Adrenal gland (tissue), 12 donors: ENCODE measurements around the gene HMGXB3. TPM values are rescaled to one million over a fixed set of nuclear protein-coding genes. Genes with fewer than 3 reads are reported as not detected.

Experiments used
- DNase-seq, 7 donors: peaks; one replicate each; pipeline ENCODE4 v3.0.0-alpha.2; 2019 to 2020
- H3K27ac ChIP-seq, 5 donors: fragments of 200-600 bp; sonication (generic) in 4 of 5; 1 replicate in 3 of 5; 2 replicates in 2 of 5; pipeline versions ENCODE4 v1.5.1 to v1.8.0; 2016 to 2020; ENCODE audit warnings: mild to moderate bottlenecking in 1 of 5
- H3K27me3 ChIP-seq: fragments of 200-600 bp; 2 replicates; pipeline ENCODE4 v1.8.0; 2021
- H3K36me3 ChIP-seq, 2 donors: fragments of 200-600 bp; replicated peaks in 1 of 2; 1 replicate in 1 of 2; 2 replicates in 1 of 2; pipeline versions ENCODE4 v1.5.1 to v1.8.0; 2018 to 2022
- H3K4me1 ChIP-seq, 2 donors: fragments of 200-600 bp; replicated peaks in 1 of 2; 1 replicate in 1 of 2; 2 replicates in 1 of 2; pipeline versions ENCODE4 v1.5.1 to v1.8.0; 2018 to 2021
- H3K4me3 ChIP-seq, 4 donors: fragments of 200-600 bp; sonication (generic) in 3 of 4; one replicate each; pipeline ENCODE4 v1.5.1; 2016 to 2018
- H3K9me3 ChIP-seq, 3 donors: fragments of 200-600 bp; sonication (generic) in 1 of 3; replicated peaks in 1 of 3; 1 replicate in 2 of 3; 2 replicates in 1 of 3; pipeline versions ENCODE4 v1.5.1 to v1.8.0; 2016 to 2021
- CTCF ChIP-seq, 6 experiments: fragments of 450-650 bp in 4 of 6; fragments of 200-600 bp in 2 of 6; sonication (generic) in 1 of 6; IDR thresholded peaks; 1 replicate in 5 of 6; 2 replicates in 1 of 6; pipeline versions ENCODE4 v1.5.1 to v1.8.0; 2016 to 2021; ENCODE audit warnings: antibody characterized with exemption in 6 of 6, mild to moderate bottlenecking in 2 of 6, moderate library complexity in 1 of 6
- POLR2A ChIP-seq, 2 donors: fragments of 450-650 bp; IDR thresholded peaks; one replicate each; pipeline ENCODE4 v1.6.1; 2017; ENCODE audit warnings: antibody characterized with exemption in 2 of 2, mild to moderate bottlenecking in 2 of 2, moderate library complexity in 1 of 2
- WGBS, 4 donors: extraction: QIAGEN DNeasy Blood & Tissue Kit in 2 of 4; methylation state at CpG; one replicate each; pipeline versions ENCODE4 v1.1.5 to v1.1.7; 2013 to 2017; 5-methylcytosine and 5-hydroxymethylcytosine counted together
- intact Hi-C, 2 donors: fragments of 100-400 bp; cut with DNase I; formaldehyde crosslinking; loops; one replicate each; pipeline versions ENCODE4 v1.14.1 to v1.15.0; 2022 to 2023
- polyA plus RNA-seq, 3 donors: library from polyadenylated mRNA; stranded (reverse); fragments of 200-250 nt in 2 of 3; fragments of 350-450 nt in 1 of 3; fragmentation: Illumina TruSeq in 1 of 3; extraction: RNeasy Lipid Tissue Mini Kit (QIAGEN cat#74804) in 1 of 3; gene quantifications; one replicate each; pipeline ENCODE4 v1.2.3, GENCODE V29; 2013 to 2014
- total RNA-seq, 9 donors: library from RNA; depleted of rRNA in 4 of 9; stranded (reverse); fragments of >200 nt in 4 of 9; fragments of 120-200 nt in 1 of 9; fragmentation: NEBNext Ultra II Directional in 1 of 9; extraction: Animal tissue kit (Norgen Biotek cat#: 25700) in 1 of 9; gene quantifications; one replicate each; pipeline versions ENCODE4 v1.1.0 to v1.2.4, GENCODE V29; 2013 to 2023
- donor health status: healthy with polysubstance abuse.
- donor health status: Bipolar disorder and iron deficiency.
- donor health status: DM: yes; HTN: yes; CAD: no.
- donor health status: DM: no; HTN: no; CAD: no.
- donor health status: DM: no; HTN: no; CAD: no.
- donor health status: DM: yes; HTN: yes; CAD: no.

Gene HMGXB3
- total and polyA plus RNA-seq, 12 donors = 22.8 to 56.5 (median 36.1) TPM

GRCh38 chr5:150069672-150070627 lies 69.4 kb downstream of the HMGXB3 start:
- Histone ChIP-seq H3K4me3 (no peak overlapping the region), H3K4me1 (peaks cover 0 to 5% of the 10 kb centered on the region in 2 donors), H3K27me3 (no peaks in the 10 kb centered on the region), H3K27ac (no peak overlapping the region), H3K36me3 (no peaks in the 10 kb centered on the region), H3K9me3 (no peaks in the 10 kb centered on the region)
- TF ChIP-seq POLR2A (IDR thresholded peaks at IDR 0.05) (no peak), CTCF (IDR thresholded peaks at IDR 0.05) (no peak)
- 85 to 97% (median 85%) methylated on average over 12 to 25 of the region's 25 CpGs for WGBS, 4 donors
- intact Hi-C loops = no loop called here
- DNase-seq = peak in 2 of 7 donors; percentile 16 to 42

GRCh38 chr5:150070821-150071220 lies 70.3 kb downstream of the HMGXB3 start:
- TF ChIP-seq CTCF (IDR thresholded peaks at IDR 0.05) (no peak), POLR2A (IDR thresholded peaks at IDR 0.05) (no peak)
- H3K4me3 ChIP-seq = no peak overlapping the region
- H3K27me3 ChIP-seq = no peaks in the 10 kb centered on the region
- H3K9me3 ChIP-seq = no peaks in the 10 kb centered on the region
- WGBS, 4 donors = 91 to 100% (median 93%) methylated on average over 3 of the region's 3 CpGs
- peaks cover 0 to 2% of the 10 kb centered on the region in 2 donors for H3K36me3 ChIP-seq
- no peak overlapping the region for H3K27ac ChIP-seq
- peak in 1 of 7 donors; percentile 28 for DNase-seq
- intact Hi-C loops = no loop called here
- H3K4me1 ChIP-seq = peaks cover 0 to 5% of the 10 kb centered on the region in 2 donors

GRCh38 chr5:150073086-150073625 lies 72.6 kb downstream of the HMGXB3 start:
- Histone ChIP-seq H3K4me1 (no peaks in the 10 kb centered on the region), H3K4me3 (no peak overlapping the region), H3K9me3 (no peaks in the 10 kb centered on the region), H3K27me3 (no peaks in the 10 kb centered on the region), H3K36me3 (peaks cover 0 to 3% of the 10 kb centered on the region in 2 donors), H3K27ac (no peak overlapping the region)
- TF ChIP-seq CTCF (IDR thresholded peaks at IDR 0.05) = no peak
- TF ChIP-seq POLR2A (IDR thresholded peaks at IDR 0.05) = no peak
- WGBS, 4 donors = 68 to 82% (median 81%) methylated on average over 3 to 5 of the region's 5 CpGs
- DNase-seq = peak in 3 of 7 donors; percentile 14 to 48 (median 22)
- intact Hi-C loops = no loop called here

GRCh38 chr5:150073677-150074076 lies 73.1 kb downstream of the HMGXB3 start:
- peak in 2 of 7 donors; percentile 3 to 11 for DNase-seq
- Histone ChIP-seq H3K27ac (no peak overlapping the region), H3K9me3 (no peaks in the 10 kb centered on the region), H3K4me1 (no peaks in the 10 kb centered on the region), H3K27me3 (no peaks in the 10 kb centered on the region), H3K4me3 (no peak overlapping the region), H3K36me3 (peaks cover 0 to 3% of the 10 kb centered on the region in 2 donors)
- intact Hi-C loops = no loop called here
- WGBS, 4 donors = 71 to 83% (median 78%) methylated on average over 3 of the region's 3 CpGs
- TF ChIP-seq CTCF (IDR thresholded peaks at IDR 0.05) (no peak), POLR2A (IDR thresholded peaks at IDR 0.05) (no peak)
